Osteoblast (primary cell): Measurements from ENCODE around the gene COL23A1. TPM values are rescaled to one million over a fixed set of nuclear protein-coding genes. Genes with fewer than 3 reads are reported as not detected.

Experiments
- DNase-seq: peaks from one replicate; pipeline ENCODE4 v3.0.0; 2011; ENCODE audit warnings: low spot score, mixed read lengths; ENCODE audit not compliant: insufficient read length; ENCODE audit errors: missing footprints
- H2AFZ ChIP-seq: 2 replicates; pipeline ENCODE4 v1.6.0; 2011; ENCODE audit warnings: mild to moderate bottlenecking, low read length
- H3K27ac ChIP-seq: 2 replicates; pipeline ENCODE4 v1.5.1; 2011; ENCODE audit warnings: mild to moderate bottlenecking, low read depth, low read length, moderate library complexity
- H3K27me3 ChIP-seq: 2 replicates; pipeline ENCODE4 v1.6.0; 2012; ENCODE audit warnings: mild to moderate bottlenecking, control low read depth, inconsistent platforms, low read length, moderate library complexity; ENCODE audit not compliant: insufficient read depth
- H3K36me3 ChIP-seq: 2 replicates; pipeline ENCODE4 v1.5.1; 2011; ENCODE audit warnings: mild to moderate bottlenecking, low read length, control low read depth, moderate library complexity; ENCODE audit not compliant: insufficient read depth
- H3K4me1 ChIP-seq: 2 replicates; pipeline ENCODE4 v1.5.1; 2011; ENCODE audit warnings: mild to moderate bottlenecking, low read length, control low read depth, moderate library complexity; ENCODE audit not compliant: insufficient read depth
- H3K4me2 ChIP-seq: 2 replicates; pipeline ENCODE4 v1.6.0; 2011; ENCODE audit warnings: mild to moderate bottlenecking, low read length; ENCODE audit not compliant: insufficient read depth
- H3K4me3 ChIP-seq: fragments of 200-600 bp; sonication (generic); 3 replicates; pipeline ENCODE4 v1.5.1; 2012; ENCODE audit warnings: mild to moderate bottlenecking, low read length, inconsistent platforms; ENCODE audit not compliant: insufficient read depth
- H3K79me2 ChIP-seq: 2 replicates; pipeline ENCODE4 v1.6.0; 2012; ENCODE audit warnings: mild to moderate bottlenecking, low read length, control low read depth, inconsistent platforms; ENCODE audit not compliant: insufficient read depth
- H3K9me3 ChIP-seq: 2 replicates; pipeline ENCODE4 v1.5.1; 2011; ENCODE audit warnings: low read depth, low read length, control low read depth
- H4K20me1 ChIP-seq: 2 replicates; pipeline ENCODE4 v1.6.0; 2012; ENCODE audit warnings: mild to moderate bottlenecking, low read length, control low read depth; ENCODE audit not compliant: insufficient read depth
- CTCF ChIP-seq: IDR thresholded peaks from 2 replicates; pipeline ENCODE4 v1.5.1; 2011; ENCODE audit warnings: mild to moderate bottlenecking, low read depth, low read length, moderate library complexity; ENCODE audit errors: extremely low read depth
- total RNA-seq: library from RNA; depleted of rRNA; stranded (reverse); fragments of >200 nt; gene quantifications from 2 replicates; pipeline ENCODE4 v1.2.3, GENCODE V29; 2012

COL23A1 gene
- total RNA-seq, 1 donor = under 0.01 TPM

- Histone ChIP-seq H3K9me3 (no peaks in the 10 kb centered on the region), H3K4me3 (no peak overlapping the region), H3K36me3 (no peaks in the 10 kb centered on the region), H4K20me1 (no peaks in the 10 kb centered on the region), H3K27ac (no peak overlapping the region), H2AFZ (no peak overlapping the region), H3K79me2 (no peaks in the 10 kb centered on the region), H3K27me3 (no peaks in the 10 kb centered on the region), H3K4me1 (no peaks in the 10 kb centered on the region), H3K4me2 (no peak overlapping the region)
- no peak for TF ChIP-seq CTCF
- peak; percentile 62 for DNase-seq
Observed at GRCh38 chr5:178295589-178295988, 294.6 kb downstream of the COL23A1 start.

GRCh38 chr5:178293815-178294214 lies 296.4 kb downstream of the COL23A1 start:
- Histone ChIP-seq H2AFZ (no peak overlapping the region), H3K27ac (no peak overlapping the region), H3K4me3 (no peak overlapping the region), H3K4me2 (no peak overlapping the region), H3K9me3 (no peaks in the 10 kb centered on the region), H3K36me3 (no peaks in the 10 kb centered on the region), H4K20me1 (no peaks in the 10 kb centered on the region), H3K4me1 (no peaks in the 10 kb centered on the region), H3K27me3 (peaks cover 4% of the 10 kb centered on the region), H3K79me2 (no peaks in the 10 kb centered on the region)
- no peak for TF ChIP-seq CTCF
- DNase-seq = peak; percentile 58

GRCh38 chr5:178293400-178293799 lies 296.8 kb downstream of the COL23A1 start:
- peaks cover 4% of the 10 kb centered on the region for H3K27me3 ChIP-seq
- H3K9me3 ChIP-seq = no peaks in the 10 kb centered on the region
- DNase-seq = no peak
- H3K79me2 ChIP-seq = no peaks in the 10 kb centered on the region
- no peak overlapping the region for H2AFZ ChIP-seq
- H3K4me3 ChIP-seq = no peak overlapping the region
- no peaks in the 10 kb centered on the region for H3K4me1 ChIP-seq
- H3K27ac ChIP-seq = no peak overlapping the region
- H3K36me3 ChIP-seq = no peaks in the 10 kb centered on the region
- no peak overlapping the region for H3K4me2 ChIP-seq
- no peak for TF ChIP-seq CTCF
- H4K20me1 ChIP-seq = no peaks in the 10 kb centered on the region

- H4K20me1 ChIP-seq = no peaks in the 10 kb centered on the region
- H3K36me3 ChIP-seq = no peaks in the 10 kb centered on the region
- H3K9me3 ChIP-seq = no peaks in the 10 kb centered on the region
- no peak overlapping the region for H3K4me3 ChIP-seq
- H3K27ac ChIP-seq = no peak overlapping the region
- H3K4me2 ChIP-seq = no peak overlapping the region
- peak; percentile 60 for DNase-seq
- H3K4me1 ChIP-seq = no peaks in the 10 kb centered on the region
- no peak for TF ChIP-seq CTCF
- H3K27me3 ChIP-seq = peaks cover 4% of the 10 kb centered on the region
- H2AFZ ChIP-seq = no peak overlapping the region
- H3K79me2 ChIP-seq = no peaks in the 10 kb centered on the region
Observed at GRCh38 chr5:178292826-178293205, 297.4 kb downstream of the COL23A1 start.
